ENCODE data around the gene SH3GL3.

The SH3GL3 gene

DNA sequence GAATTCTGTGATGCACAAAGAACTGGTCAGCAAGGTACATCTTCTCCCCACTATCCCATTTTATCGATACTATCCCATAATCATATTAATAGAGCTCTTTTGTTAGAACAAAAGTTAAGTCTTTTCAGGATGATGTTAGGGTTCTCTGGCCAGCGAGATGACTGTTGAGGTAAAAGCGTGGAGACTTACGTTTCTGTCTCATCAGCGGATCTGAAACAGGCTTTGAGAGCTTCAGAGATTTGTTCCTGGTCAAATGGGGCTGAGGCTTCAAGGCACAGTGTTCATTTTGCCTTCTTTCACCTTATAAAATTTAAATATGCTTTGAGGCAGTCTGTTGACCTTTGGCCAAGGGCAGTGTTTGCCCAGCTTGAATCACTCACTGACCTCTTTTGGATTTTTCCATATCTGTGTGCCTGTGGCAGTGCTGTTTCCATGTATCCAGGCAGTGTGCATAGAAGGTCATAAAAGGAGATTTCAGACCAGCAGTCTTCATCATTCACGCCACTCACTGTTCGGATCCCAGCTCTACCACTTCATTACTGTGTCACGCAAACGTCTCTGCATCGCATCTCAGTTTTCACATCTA lies 209.9 kb downstream of the SH3GL3 start:
- FAIRE-seq (no peak), DNase-seq (ENCODE audit: insufficient read length, low spot score) (no peak)

DNA sequence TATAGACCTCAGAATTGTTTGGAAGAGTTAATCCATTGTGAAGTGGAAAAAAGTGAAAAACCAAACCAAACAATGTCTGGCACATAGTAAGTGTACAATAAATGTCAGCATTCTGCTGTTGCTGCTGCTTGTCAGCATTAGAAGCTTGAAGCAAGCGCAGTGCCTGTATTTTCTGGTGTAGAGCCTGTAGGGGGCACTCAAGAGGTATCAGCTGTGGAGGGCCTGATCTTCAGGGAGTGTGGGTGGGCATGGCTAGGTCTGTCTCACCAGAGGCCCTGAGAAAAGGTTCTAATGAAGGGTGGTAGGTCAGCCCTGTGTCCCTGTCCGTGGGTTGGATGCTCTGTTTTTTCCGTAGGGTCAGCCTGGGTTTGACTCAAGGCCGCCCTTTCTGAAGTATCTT lies 210.4 kb downstream of the SH3GL3 start:
- DNase-seq (ENCODE audit: insufficient read length, low spot score) (no peak), FAIRE-seq (no peak)

DNA sequence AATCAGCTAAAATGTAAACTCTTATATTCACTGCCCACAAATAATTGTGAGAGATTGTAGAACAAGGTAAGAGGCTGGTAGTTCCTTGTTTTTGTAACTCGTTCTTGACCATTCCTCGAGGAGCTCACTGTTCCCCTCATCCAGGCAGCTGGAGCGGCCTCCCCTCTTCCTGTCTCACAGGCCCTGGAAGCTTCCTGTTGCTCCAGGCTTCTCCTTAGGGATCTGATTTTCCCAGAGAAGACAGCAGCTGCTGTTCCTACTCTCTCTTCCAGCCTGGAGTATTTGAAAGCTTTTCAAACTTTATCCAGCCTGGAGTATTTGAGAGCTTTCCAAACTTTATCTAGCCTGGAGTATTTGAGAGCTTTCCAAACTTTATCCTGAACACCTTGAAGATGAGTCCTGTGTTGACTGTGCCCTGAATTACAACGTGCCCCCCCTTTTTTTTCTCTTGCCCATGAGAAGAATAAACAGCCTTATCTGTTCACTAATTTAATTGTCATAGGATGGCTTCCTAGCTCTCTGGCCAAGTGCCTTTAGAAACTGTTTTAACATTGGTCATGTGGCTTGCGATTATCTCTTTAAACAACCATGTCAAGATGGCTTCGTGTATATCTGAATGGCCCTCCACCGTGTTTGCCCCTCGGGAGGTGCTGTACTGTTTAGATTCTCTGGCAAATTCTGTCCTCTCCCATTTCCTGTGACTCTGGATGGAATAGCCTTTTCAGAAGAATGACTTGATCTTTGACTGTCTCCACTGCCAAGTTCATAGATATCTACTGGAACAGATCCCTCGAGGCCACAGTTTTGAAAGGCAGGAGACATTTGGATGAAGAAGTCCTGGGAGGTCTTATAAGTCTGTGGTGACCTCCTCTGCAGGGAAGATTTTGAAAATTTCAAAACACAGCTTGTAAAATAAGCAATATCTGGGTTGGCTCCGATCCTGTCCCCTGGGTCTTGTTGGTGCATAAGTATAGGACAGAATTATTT lies 211.6 kb downstream of the SH3GL3 start:
- no peak for DNase-seq (ENCODE audit: insufficient read length, low spot score)
- FAIRE-seq, result no peak

DNA sequence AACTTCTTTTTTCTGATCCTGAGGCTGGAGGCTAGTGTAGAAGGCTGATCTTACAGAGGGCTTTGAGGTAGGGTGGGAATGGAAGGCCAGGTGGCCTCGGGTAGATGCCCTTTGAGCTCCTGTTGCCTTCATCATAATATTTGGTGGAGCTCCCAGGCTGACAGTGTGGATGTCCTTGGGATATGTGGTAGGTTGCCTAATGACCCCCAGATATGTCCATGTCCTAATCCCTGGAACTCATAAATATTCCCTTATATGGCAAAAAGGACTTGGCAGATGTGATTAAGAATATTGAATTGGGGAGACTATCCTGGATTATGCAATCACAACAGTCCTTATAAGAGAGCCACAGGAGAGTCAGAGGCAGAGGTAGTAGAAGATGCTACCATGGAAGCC lies 212.3 kb downstream of the SH3GL3 start:
- DNase-seq (ENCODE audit: insufficient read length, low spot score), result no peak
- no peak for FAIRE-seq

DNA sequence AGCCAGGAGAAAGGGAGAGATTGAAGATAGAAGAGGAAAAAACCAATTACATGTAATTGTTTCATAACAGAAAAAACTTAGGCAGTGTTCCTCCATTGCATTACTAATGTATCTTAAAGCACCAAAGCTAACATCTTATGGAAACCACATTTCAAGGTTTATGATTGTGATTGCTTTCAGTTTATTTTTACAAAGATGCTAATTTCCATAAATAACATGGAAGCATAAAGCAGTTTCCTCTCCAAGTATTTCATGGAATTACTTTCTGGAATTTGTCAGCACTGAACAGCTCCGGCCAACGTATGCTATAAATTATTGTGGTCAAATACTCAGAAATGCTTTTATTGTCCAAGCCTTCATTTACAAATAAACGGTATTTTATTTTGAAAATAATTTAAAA lies 218.3 kb downstream of the SH3GL3 start:
- DNase-seq (ENCODE audit: insufficient read length, low spot score) (no peak), FAIRE-seq (no peak)

Data from HTR-8/SVneo (cell line).